IMR-90 (cell line): ENCODE data around the gene ZNF211. TPM values are rescaled to one million over a fixed set of nuclear protein-coding genes. Genes with fewer than 3 reads are reported as not detected.

Source experiments
- ATAC-seq: fragments of 200-7000 bp; cut with Tn5 transposase; 2 replicates; pipeline ENCODE4 v1.9.1; 2020; ENCODE audit warnings: low read depth, mild to moderate bottlenecking, moderate library complexity
- BruUV-seq: library from RNA; stranded (reverse); fragments of 400-500 nt; replicated peaks from 2 replicates; lab custom pipeline; 2021; lab: Mats Ljungman, UMichigan
- CTCF ChIA-PET: fragments of 300-600 bp; formaldehyde crosslinking; extraction: SDS; loops from one replicate; lab custom pipeline; 2021; ENCODE audit warnings: antibody characterized with exemption; lab: Yijun Ruan, JAX
- POLR2A ChIA-PET: fragments of 300-600 bp; sonication (Branson Sonifier 250); formaldehyde crosslinking; loops from one replicate; lab custom pipeline; 2022; ENCODE audit warnings: antibody characterized with exemption; ENCODE audit not compliant: unreplicated experiment; lab: Charles Lee
- DNase-seq: peaks from one replicate; pipeline ENCODE4 v3.0.0; 2013
- H2AFZ ChIP-seq: replicated peaks from 2 replicates; pipeline ENCODE3; 2013; ENCODE audit warnings: low read length, mild to moderate bottlenecking; ENCODE audit not compliant: poor library complexity
- H2AK5ac ChIP-seq: 2 replicates; pipeline ENCODE4 v1.6.1; 2013; ENCODE audit warnings: low read depth, low read length, inconsistent platforms
- H2AK9ac ChIP-seq: replicated peaks from 2 replicates; pipeline ENCODE3; 2013; ENCODE audit warnings: mild to moderate bottlenecking, low read depth, low read length, moderate library complexity; ENCODE audit not compliant: poor library complexity
- H2BK120ac ChIP-seq: 2 replicates; pipeline ENCODE4 v1.6.1; 2013; ENCODE audit warnings: low read depth, low read length, inconsistent platforms
- H2BK15ac ChIP-seq: 3 replicates; pipeline ENCODE4 v1.6.1; 2013; ENCODE audit warnings: low read depth, low read length, inconsistent platforms
- H2BK20ac ChIP-seq: 2 replicates; pipeline ENCODE4 v1.6.1; 2013; ENCODE audit warnings: low read depth, mild to moderate bottlenecking, inconsistent platforms, low read length, moderate library complexity
- H2BK5ac ChIP-seq: 2 replicates; pipeline ENCODE4 v1.6.1; 2013; ENCODE audit warnings: mild to moderate bottlenecking, low read depth, low read length, inconsistent platforms; ENCODE audit not compliant: poor library complexity, severe bottlenecking
- H3K14ac ChIP-seq: replicated peaks from 2 replicates; pipeline ENCODE4 v1.6.1; 2013; ENCODE audit warnings: low read depth, low read length, inconsistent platforms
- H3K18ac ChIP-seq: 2 replicates; pipeline ENCODE4 v1.6.1; 2013; ENCODE audit warnings: low read depth, low read length, control low read depth
- H3K23ac ChIP-seq: 2 replicates; pipeline ENCODE4 v1.6.1; 2013; ENCODE audit warnings: low read depth, low read length, inconsistent platforms
- H3K27ac ChIP-seq: 2 replicates; pipeline ENCODE4 v1.5.1; 2013; ENCODE audit warnings: mild to moderate bottlenecking, control low read depth, low read length; ENCODE audit not compliant: insufficient read depth
- H3K27me3 ChIP-seq: 2 replicates; pipeline ENCODE4 v1.6.1; 2013; ENCODE audit warnings: low read length; ENCODE audit not compliant: control insufficient read depth, insufficient read depth
- H3K36me3 ChIP-seq: 2 replicates; pipeline ENCODE4 v1.6.1; 2013; ENCODE audit warnings: low read length, mixed read lengths; ENCODE audit not compliant: control insufficient read depth, insufficient read depth
- H3K4ac ChIP-seq: 2 replicates; pipeline ENCODE4 v1.6.1; 2013; ENCODE audit warnings: low read depth, low read length, inconsistent platforms
- H3K4me1 ChIP-seq: 2 replicates; pipeline ENCODE4 v1.6.1; 2013; ENCODE audit warnings: low read length, mixed read lengths; ENCODE audit not compliant: control insufficient read depth, insufficient read depth
- H3K4me2 ChIP-seq: 2 replicates; pipeline ENCODE4 v1.6.1; 2013; ENCODE audit warnings: low read depth, mild to moderate bottlenecking, control low read depth, low read length, moderate library complexity
- H3K4me3 ChIP-seq: 2 replicates; pipeline ENCODE4 v1.5.1; 2013; ENCODE audit warnings: low read depth, mild to moderate bottlenecking, control low read depth, low read length, moderate library complexity; ENCODE audit not compliant: insufficient read depth
- H3K56ac ChIP-seq: 2 replicates; pipeline ENCODE4 v1.6.1; 2013; ENCODE audit warnings: low read length, inconsistent platforms; ENCODE audit not compliant: insufficient read depth; ENCODE audit errors: extremely low read depth
- H3K79me1 ChIP-seq, 2 experiments: 2 replicates each; pipeline ENCODE4 v1.6.1; 2013; ENCODE audit warnings: low read length in 2 of 2, inconsistent platforms in 1 of 2, low read depth in 1 of 2
- H3K9ac ChIP-seq: 2 replicates; pipeline ENCODE4 v1.6.1; 2013; ENCODE audit warnings: low read depth, low read length, control low read depth
- H3K9me1 ChIP-seq: 2 replicates; pipeline ENCODE4 v1.6.1; 2013; ENCODE audit warnings: low read length, inconsistent platforms; ENCODE audit not compliant: insufficient read depth
- H3K9me3 ChIP-seq: 2 replicates; pipeline ENCODE4 v1.6.1; 2013; ENCODE audit warnings: low read length; ENCODE audit not compliant: control insufficient read depth, insufficient read depth
- H4K20me1 ChIP-seq: 2 replicates; pipeline ENCODE4 v1.6.1; 2013; ENCODE audit warnings: low read length, inconsistent platforms; ENCODE audit not compliant: insufficient read depth
- H4K5ac ChIP-seq: 2 replicates; pipeline ENCODE4 v1.6.1; 2013; ENCODE audit warnings: mild to moderate bottlenecking, low read depth, low read length, control low read depth
- H4K8ac ChIP-seq, 2 experiments: 2 replicates each; pipeline ENCODE4 v1.6.1; 2013; ENCODE audit warnings: low read depth in 2 of 2, low read length in 2 of 2, control low read depth in 1 of 2, inconsistent platforms in 1 of 2
- H4K91ac ChIP-seq: 2 replicates; pipeline ENCODE4 v1.6.1; 2013; ENCODE audit warnings: low read depth, low read length, inconsistent platforms; ENCODE audit not compliant: insufficient read depth
- BHLHE40 ChIP-seq: fragments of 150-350 bp; IDR thresholded peaks from 2 replicates; pipeline ENCODE4 v1.6.1; 2016; ENCODE audit warnings: mild to moderate bottlenecking, low read depth, low read length
- CEBPB ChIP-seq: IDR thresholded peaks from 2 replicates; pipeline ENCODE4 v1.6.1; 2012; ENCODE audit warnings: low read depth, low read length, improper control_type of control experiment
- CHD1 ChIP-seq: IDR thresholded peaks from 2 replicates; pipeline ENCODE4 v1.6.1; 2012; ENCODE audit warnings: low read depth, low read length, improper control_type of control experiment
- CTCF ChIP-seq: conservative IDR thresholded peaks from 2 replicates; pipeline ENCODE4 v1.5.1; 2012; ENCODE audit warnings: mild to moderate bottlenecking, low read depth, low read length, improper control_type of control experiment
- ELK1 ChIP-seq: fragments of 150-350 bp; IDR thresholded peaks from 2 replicates; pipeline ENCODE4 v1.6.1; 2016; ENCODE audit warnings: low read depth, mild to moderate bottlenecking, low read length, moderate library complexity, borderline replicate concordance
- FOS ChIP-seq: fragments of 150-350 bp; IDR thresholded peaks from 2 replicates; pipeline ENCODE4 v1.6.1; 2016; ENCODE audit warnings: low read depth, low read length
- MAFK ChIP-seq: IDR thresholded peaks from 2 replicates; pipeline ENCODE4 v1.6.1; 2012; ENCODE audit warnings: low read depth, low read length, improper control_type of control experiment
- MAZ ChIP-seq: IDR thresholded peaks from 2 replicates; pipeline ENCODE4 v1.6.1; 2012; ENCODE audit warnings: low read depth, mild to moderate bottlenecking, low read length, improper control_type of control experiment, moderate library complexity, borderline replicate concordance
- MXI1 ChIP-seq: IDR thresholded peaks from 2 replicates; pipeline ENCODE4 v1.6.1; 2012; ENCODE audit warnings: low read depth, mild to moderate bottlenecking, low read length, moderate library complexity, borderline replicate concordance
- NFE2L2 ChIP-seq: fragments of 150-350 bp; IDR thresholded peaks from 2 replicates; pipeline ENCODE4 v1.6.1; 2016; ENCODE audit warnings: low read depth, mild to moderate bottlenecking, low read length
- POLR2A ChIP-seq: IDR thresholded peaks from 2 replicates; pipeline ENCODE4 v1.6.1; 2012; ENCODE audit warnings: mild to moderate bottlenecking, low read depth, low read length
- RAD21 ChIP-seq: IDR thresholded peaks from 2 replicates; pipeline ENCODE4 v1.6.1; 2012; ENCODE audit warnings: low read length, improper control_type of control experiment
- RCOR1 ChIP-seq: IDR thresholded peaks from 2 replicates; pipeline ENCODE4 v1.6.1; 2012; ENCODE audit warnings: mild to moderate bottlenecking, low read length, improper control_type of control experiment; ENCODE audit not compliant: insufficient replicate concordance
- RFX5 ChIP-seq: IDR thresholded peaks from 2 replicates; pipeline ENCODE4 v1.8.0; 2012; ENCODE audit warnings: low read depth, mild to moderate bottlenecking, low read length, moderate library complexity
- SMC3 ChIP-seq: fragments of 150-350 bp; IDR thresholded peaks from 2 replicates; pipeline ENCODE4 v1.6.1; 2016; ENCODE audit warnings: low read depth, mild to moderate bottlenecking, antibody characterized with exemption, low read length, moderate library complexity
- WGBS, 2 experiments: methylation state at CpG; one replicate each; pipeline versions ENCODE4 v1.1.5 to v1.1.7; 2013; ENCODE audit warnings: missing lambda C conversion rate in 2 of 2; ENCODE audit not compliant: insufficient read length in 1 of 2; ENCODE audit errors: extremely low coverage in 2 of 2; 5-methylcytosine and 5-hydroxymethylcytosine counted together
- dilution Hi-C: fragments of 300-500 bp; cut with HindIII; formaldehyde crosslinking; loops from one replicate; pipeline ENCODE4 v1.14.3; 2018; ENCODE audit warnings: low sequenced_read_pairs; ENCODE audit not compliant: unreplicated experiment
- in situ Hi-C: fragments of 300-500 bp; cut with MboI; formaldehyde crosslinking; loops from 3 replicates; pipeline ENCODE4 v1.14.3; 2019; ENCODE audit warnings: low sequenced_read_pairs, inconsistent platforms, mixed read lengths
- intact Hi-C: fragments of 100-400 bp; cut with micrococcal nuclease; formaldehyde crosslinking; loops from 2 replicates; pipeline ENCODE4 v1.10.0; 2022
- polyA plus RNA-seq, 3 experiments: library from polyadenylated mRNA; depleted of rRNA; stranded (reverse); fragments of >200 nt; gene quantifications; 2 replicates each; pipeline ENCODE4 v1.2.3, GENCODE V29; 2012; ENCODE audit warnings: low replicate concordance in 1 of 3
- total RNA-seq: library from RNA; depleted of rRNA; stranded (reverse); fragments of >200 nt; gene quantifications from 2 replicates; pipeline ENCODE4 v1.2.3, GENCODE V29; 2012
- TF ChIP-seq, protein P1 (sequence below): fragments of 150-350 bp; IDR thresholded peaks from 2 replicates; pipeline ENCODE4 v1.6.1; 2017; ENCODE audit warnings: mild to moderate bottlenecking, antibody characterized with exemption, low read length, low read depth

ZNF211 gene
- total and polyA plus RNA-seq, 2 of the 4 experiments (the other 2 are of a cell fraction) = 8.7 to 13.1 TPM

DNA sequence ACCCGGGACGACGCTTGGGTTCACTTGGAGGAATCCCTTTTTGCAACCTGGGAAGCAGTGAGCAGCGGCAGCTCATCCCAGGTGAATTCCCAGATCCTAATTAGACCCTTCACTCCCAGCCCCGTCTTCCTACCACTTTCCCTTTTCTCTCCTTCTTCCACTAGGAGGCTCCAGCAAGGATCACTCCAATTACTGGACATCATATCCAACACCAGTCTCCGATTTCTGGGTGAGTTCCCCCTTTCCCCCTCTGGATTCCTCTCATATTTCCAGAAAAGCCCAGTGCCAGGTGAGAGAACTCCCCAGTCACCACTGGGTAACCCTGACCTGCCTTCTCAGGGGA, 18.7 kb downstream of the ZNF211 start:
- ChIA-PET POLR2A (no interaction called here), CTCF (no interaction called here)
- Histone ChIP-seq H3K9me1 (no peaks in the 10 kb centered on the region), H4K5ac (no peak overlapping the region), H3K4me1 (no peaks in the 10 kb centered on the region), H4K20me1 (no peaks in the 10 kb centered on the region), H4K8ac (no peak overlapping the region), H3K4me3 (no peak overlapping the region), H2BK20ac (no peak overlapping the region), H3K27me3 (no peaks in the 10 kb centered on the region), H3K27ac (no peak overlapping the region), H3K36me3 (no peaks in the 10 kb centered on the region), H2AFZ (no peak overlapping the region), H3K9ac (no peak overlapping the region), H3K9me3 (peaks cover 9% of the 10 kb centered on the region), H3K56ac (no peak overlapping the region), H3K23ac (no peak overlapping the region), H3K4me2 (no peak overlapping the region), H2AK9ac (no peak overlapping the region), H3K14ac (no peak overlapping the region), H3K4ac (no peak overlapping the region), H3K18ac (no peak overlapping the region), H2BK120ac (no peak overlapping the region), H2BK5ac (no peak overlapping the region), H4K91ac (no peak overlapping the region), H2AK5ac (no peak overlapping the region), H3K79me1 (no peaks in the 10 kb centered on the region), H2BK15ac (no peak overlapping the region)
- dilution Hi-C loops = no loop called here
- ATAC-seq = no peak
- BruUV-seq = no TSS peak
- 33% methylated on average over 1 of the region's 6 CpGs; no CpG with 5 or more reads in 1 of the 2 experiments for WGBS, 2 experiments
- in situ Hi-C loops = no loop called here
- no peak for DNase-seq
- TF ChIP-seq SMC3 (no peak), RAD21 (no peak), MXI1 (no peak), BHLHE40 (no peak), MAFK (no peak), CEBPB (no peak), POLR2A (no peak), ELK1 (no peak), CHD1 (no peak), RFX5 (no peak), FOS (no peak), RCOR1 (no peak), MAZ (no peak), NFE2L2 (no peak), CTCF (no peak)
- TF ChIP-seq, protein P1, sequence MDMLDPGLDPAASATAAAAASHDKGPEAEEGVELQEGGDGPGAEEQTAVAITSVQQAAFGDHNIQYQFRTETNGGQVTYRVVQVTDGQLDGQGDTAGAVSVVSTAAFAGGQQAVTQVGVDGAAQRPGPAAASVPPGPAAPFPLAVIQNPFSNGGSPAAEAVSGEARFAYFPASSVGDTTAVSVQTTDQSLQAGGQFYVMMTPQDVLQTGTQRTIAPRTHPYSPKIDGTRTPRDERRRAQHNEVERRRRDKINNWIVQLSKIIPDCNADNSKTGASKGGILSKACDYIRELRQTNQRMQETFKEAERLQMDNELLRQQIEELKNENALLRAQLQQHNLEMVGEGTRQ = no peak
- intact Hi-C loops = no loop called here
